ENCODE data around the gene JCAD.
"Not testable (repeated sequence)": the region's sequence is repeated elsewhere in the genome, so short reads cannot be mapped to it uniquely, and the experiment has no call there.

Gene JCAD

DNA sequence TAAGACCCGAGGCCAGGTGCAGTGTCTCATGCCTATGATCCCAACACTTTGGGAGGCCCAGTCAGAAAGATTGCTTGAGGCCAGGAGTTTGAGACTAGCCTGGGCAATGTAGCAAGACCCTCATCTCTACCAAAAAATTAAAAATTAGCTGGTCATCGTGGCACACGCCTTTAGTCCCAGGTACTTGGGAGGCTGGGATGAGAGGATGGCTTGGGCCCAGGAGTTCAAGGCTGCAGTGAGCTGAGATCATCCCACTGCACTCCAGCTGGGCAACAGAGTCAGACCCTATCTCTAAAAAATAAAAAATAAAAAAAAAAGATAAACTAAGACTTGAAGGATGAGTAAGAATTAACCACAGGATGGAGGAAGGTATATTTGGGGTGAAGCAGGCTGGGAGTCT, 77.9 kb downstream of the JCAD start:
- no peak for TF ChIP-seq CTCF (conservative IDR thresholded peaks at IDR 0.05)
- TF ChIP-seq ZFX (IDR thresholded peaks at IDR 0.05): no peak

DNA sequence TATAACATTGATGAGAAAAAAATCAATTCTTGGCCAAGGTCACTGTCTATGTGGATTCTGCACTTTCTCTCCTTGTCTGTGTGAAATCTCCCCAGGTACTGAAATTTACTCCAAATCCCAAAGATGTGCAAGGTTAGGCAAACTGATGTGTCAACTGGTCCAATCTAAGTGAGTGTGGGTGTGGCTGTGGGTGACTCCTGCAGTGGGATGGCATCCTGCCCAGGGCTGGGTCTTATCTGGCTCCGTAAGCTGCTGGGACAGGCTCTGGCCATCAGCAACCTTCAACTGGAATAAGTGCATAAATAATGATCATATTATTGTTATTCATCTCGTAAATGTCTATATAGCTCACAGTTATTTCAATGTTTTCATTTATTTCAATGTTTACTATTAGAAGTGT, 79.3 kb downstream of the JCAD start:
- no peak overlapping the region for H3K27ac ChIP-seq
- TF ChIP-seq CTCF (conservative IDR thresholded peaks at IDR 0.05): no peak
- TF ChIP-seq ZFX (IDR thresholded peaks at IDR 0.05): no peak

More for the DNA sequence above, 77.9 kb downstream of the JCAD start:
- H3K27ac ChIP-seq: no peak overlapping the region

DNA sequence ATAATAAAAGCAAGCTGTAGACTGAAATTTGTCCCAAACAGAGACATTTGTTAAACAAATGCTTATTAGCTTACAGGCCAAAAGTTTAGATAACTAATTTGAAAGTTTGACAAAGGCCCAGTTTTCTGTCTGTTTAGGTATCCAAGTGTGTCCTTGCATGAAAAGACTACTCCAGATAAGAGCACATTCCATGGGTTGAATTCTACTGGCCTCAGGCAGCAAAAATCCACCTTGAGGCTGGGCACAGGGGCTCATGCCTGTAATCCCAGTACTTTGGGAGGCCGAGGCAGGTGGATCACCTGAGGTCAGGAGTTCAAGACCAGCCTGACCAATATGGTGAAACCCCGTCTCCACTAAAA, 80.0 kb downstream of the JCAD start:
- H3K27ac ChIP-seq: not testable (repeated sequence)

DNA sequence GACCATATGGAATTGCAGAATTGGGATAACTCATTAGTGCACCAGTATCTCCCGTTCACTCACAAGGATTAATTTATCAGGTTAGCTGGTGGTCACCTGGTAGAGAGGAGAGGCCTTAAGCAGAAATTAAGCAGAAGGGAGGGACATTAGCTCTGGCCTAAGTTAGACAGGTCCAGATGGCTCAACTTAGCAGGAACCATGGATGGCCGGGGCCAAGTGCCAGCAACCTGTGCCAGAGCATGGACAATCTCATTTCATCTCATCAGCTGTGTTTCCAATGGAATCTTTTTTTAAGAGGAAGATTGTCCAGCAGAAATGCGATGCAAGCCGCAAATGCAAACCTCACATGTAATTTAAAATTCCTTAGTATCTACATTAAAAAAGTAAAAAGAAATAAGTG, 82.2 kb downstream of the JCAD start:
- H3K27ac ChIP-seq: no peak overlapping the region
- no peak for TF ChIP-seq ZFX (IDR thresholded peaks at IDR 0.05)
- no peak for TF ChIP-seq CTCF (conservative IDR thresholded peaks at IDR 0.05)

- TF ChIP-seq ZFX (IDR thresholded peaks at IDR 0.05) (no peak), CTCF (conservative IDR thresholded peaks at IDR 0.05) (no peak)
- no peak overlapping the region for H3K27ac ChIP-seq
These were observed 83.3 kb downstream of the JCAD start for GRCh38 chr10:29976134-29976533.

DNA sequence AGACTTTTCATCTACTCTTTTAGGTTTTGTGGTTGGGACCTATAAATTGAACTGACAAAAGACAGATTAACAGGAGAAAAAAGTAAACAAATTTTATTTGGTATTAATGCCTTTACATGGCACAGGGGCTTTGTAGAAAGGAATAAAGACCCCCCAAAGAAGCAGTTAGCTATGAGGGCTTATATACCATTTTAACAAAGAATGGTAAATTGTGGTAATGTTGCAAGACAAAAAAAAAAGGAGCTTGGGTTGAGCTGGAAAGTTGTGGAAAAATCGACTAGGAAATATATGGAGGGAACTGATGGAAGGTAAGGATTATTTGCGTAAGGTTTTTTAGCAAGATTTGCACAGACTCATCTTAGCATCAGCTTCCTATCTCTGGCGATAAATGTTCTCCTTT, 84.6 kb downstream of the JCAD start:
- no peak overlapping the region for H3K27ac ChIP-seq

GRCh38 chr10:29973921-29974320, 85.5 kb downstream of the JCAD start:
- no peak overlapping the region for H3K27ac ChIP-seq
- TF ChIP-seq CTCF (conservative IDR thresholded peaks at IDR 0.05): no peak
- no peak for TF ChIP-seq ZFX (IDR thresholded peaks at IDR 0.05)

More for the DNA sequence above, 84.6 kb downstream of the JCAD start:
- TF ChIP-seq ZFX (IDR thresholded peaks at IDR 0.05) (no peak), CTCF (conservative IDR thresholded peaks at IDR 0.05) (no peak)

GRCh38 chr10:29970576-29970975, 88.8 kb downstream of the JCAD start:
- TF ChIP-seq ZFX (IDR thresholded peaks at IDR 0.05) (no peak), CTCF (conservative IDR thresholded peaks at IDR 0.05) (no peak)

More at GRCh38 chr10:29970576-29970975, 88.8 kb downstream of the JCAD start:
- no peak overlapping the region for H3K27ac ChIP-seq
